Endothelial cell (in vitro differentiated cells): ENCODE measurements around the gene TCAF1. TPM values are rescaled to one million over a fixed set of nuclear protein-coding genes. Genes with fewer than 3 reads are reported as not detected.

ENCODE experiments used
- DNase-seq: peaks from one replicate; pipeline ENCODE4 v3.0.0; 2021; ENCODE audit warnings: low spot score
- H3K27ac Mint-ChIP-seq: one replicate; pipeline ENCODE4 v1.8.0; 2021; ENCODE audit warnings: mixed read lengths, inconsistent platforms; ENCODE audit not compliant: unreplicated experiment
- H3K27me3 Mint-ChIP-seq: one replicate; pipeline ENCODE4 v1.8.0; 2021; ENCODE audit warnings: mild to moderate bottlenecking, moderate library complexity, mixed read lengths, inconsistent platforms; ENCODE audit not compliant: unreplicated experiment
- H3K36me3 Mint-ChIP-seq: one replicate; pipeline ENCODE4 v1.8.0; 2021; ENCODE audit warnings: mild to moderate bottlenecking, low read depth, mixed read lengths, inconsistent platforms; ENCODE audit not compliant: unreplicated experiment
- H3K4me1 Mint-ChIP-seq: one replicate; pipeline ENCODE4 v1.8.0; 2021; ENCODE audit warnings: mild to moderate bottlenecking, mixed read lengths, inconsistent platforms; ENCODE audit not compliant: unreplicated experiment
- H3K4me3 Mint-ChIP-seq: one replicate; pipeline ENCODE4 v1.8.0; 2021; ENCODE audit warnings: mild to moderate bottlenecking, mixed read lengths, inconsistent platforms; ENCODE audit not compliant: unreplicated experiment
- H3K9me3 Mint-ChIP-seq: one replicate; pipeline ENCODE4 v1.8.0; 2021; ENCODE audit warnings: mixed read lengths, inconsistent platforms; ENCODE audit not compliant: unreplicated experiment
- CTCF ChIP-seq: fragments of 200-600 bp; sonication (generic); IDR thresholded peaks from one replicate; pipeline ENCODE4 v1.5.0; 2021; ENCODE audit warnings: antibody characterized with exemption; ENCODE audit not compliant: unreplicated experiment
- long read RNA-seq: library from polyadenylated mRNA; unstranded; transcript quantifications from one replicate; pipeline ENCODE4 v2.0.0, GENCODE V29; 2020; ENCODE audit not compliant: unreplicated experiment
- total RNA-seq: library from RNA; stranded (reverse); fragmentation: NEBNext Ultra II Directional; extraction: Animal tissue kit (Norgen Biotek cat#: 25700); gene quantifications from one replicate; pipeline ENCODE4 v1.2.1, GENCODE V29; 2021; ENCODE audit not compliant: unreplicated experiment

TCAF1 gene
- total RNA-seq: 79.7 TPM
- long read RNA-seq, full-length matches to known transcripts: 6 of 19 reads
- long read RNA-seq, partial matches to known transcripts: 1 of 19 reads
- long read RNA-seq, other reads (novel, unspliced or antisense): 12 of 19 reads

GRCh38 chr7:143901668-143902331, at the start of gene TCAF1:
TSS of gene TCAF1 (minus strand) at chr7:143902176. CDS start at chr7:143876608, 25,568 bp downstream.
- DNase-seq: peak; percentile 93
- TF ChIP-seq CTCF: peak; percentile 15
- Mint-ChIP-seq H3K4me1 (peaks cover 25% of the 10 kb centered on the region), H3K27ac (peak within 1 kb of the TSS; percentile 97), H3K9me3 (no peaks in the 10 kb centered on the region), H3K4me3 (peak within 1 kb of the TSS; percentile 99), H3K27me3 (peaks cover 10% of the 10 kb centered on the region), H3K36me3 (peaks cover 5% of the 10 kb centered on the region)

GRCh38 chr7:143948733-143949132, 46.8 kb upstream of the TCAF1 start:
- Mint-ChIP-seq H3K36me3 (no peaks in the 10 kb centered on the region), H3K9me3 (no peaks in the 10 kb centered on the region), H3K4me3 (no peak overlapping the region), H3K27me3 (no peaks in the 10 kb centered on the region), H3K4me1 (no peaks in the 10 kb centered on the region), H3K27ac (no peak overlapping the region)
- DNase-seq: no peak
- no peak for TF ChIP-seq CTCF

- H3K27ac Mint-ChIP-seq: no peak overlapping the region
- no peaks in the 10 kb centered on the region for H3K4me1 Mint-ChIP-seq
- H3K27me3 Mint-ChIP-seq: no peaks in the 10 kb centered on the region
- no peaks in the 10 kb centered on the region for H3K36me3 Mint-ChIP-seq
- H3K4me3 Mint-ChIP-seq: no peak overlapping the region
- TF ChIP-seq CTCF: no peak
- DNase-seq: no peak
- no peaks in the 10 kb centered on the region for H3K9me3 Mint-ChIP-seq
Observed at GRCh38 chr7:143947111-143947510, 45.1 kb upstream of the TCAF1 start.

- no peak for DNase-seq
- H3K9me3 Mint-ChIP-seq: no peaks in the 10 kb centered on the region
- no peaks in the 10 kb centered on the region for H3K36me3 Mint-ChIP-seq
- H3K27me3 Mint-ChIP-seq: no peaks in the 10 kb centered on the region
- TF ChIP-seq CTCF: no peak
- H3K27ac Mint-ChIP-seq: no peak overlapping the region
- H3K4me3 Mint-ChIP-seq: no peak overlapping the region
- H3K4me1 Mint-ChIP-seq: no peaks in the 10 kb centered on the region
Observed at GRCh38 chr7:143945423-143945822, 43.4 kb upstream of the TCAF1 start.

GRCh38 chr7:143938379-143939243, 36.6 kb upstream of the TCAF1 start:
- Mint-ChIP-seq H3K27me3 (peaks cover 2% of the 10 kb centered on the region), H3K9me3 (no peaks in the 10 kb centered on the region), H3K4me3 (no peak overlapping the region), H3K27ac (no peak overlapping the region), H3K4me1 (no peaks in the 10 kb centered on the region), H3K36me3 (no peaks in the 10 kb centered on the region)
- TF ChIP-seq CTCF: no peak
- DNase-seq: no peak
